HG02870 (cell line): ENCODE measurements around the gene KRTAP5-10.
"Not testable (repeated sequence)": the region's sequence is repeated elsewhere in the genome, so short reads cannot be mapped to it uniquely, and the experiment has no call there.

Experiments used
- ATAC-seq: cut with Tn5 transposase; IDR thresholded peaks from one replicate; pipeline ENCODE4 v1.9.1; 2021; ENCODE audit warnings: mild to moderate bottlenecking, moderate library complexity; ENCODE audit not compliant: unreplicated experiment

The KRTAP5-10 gene

DNA sequence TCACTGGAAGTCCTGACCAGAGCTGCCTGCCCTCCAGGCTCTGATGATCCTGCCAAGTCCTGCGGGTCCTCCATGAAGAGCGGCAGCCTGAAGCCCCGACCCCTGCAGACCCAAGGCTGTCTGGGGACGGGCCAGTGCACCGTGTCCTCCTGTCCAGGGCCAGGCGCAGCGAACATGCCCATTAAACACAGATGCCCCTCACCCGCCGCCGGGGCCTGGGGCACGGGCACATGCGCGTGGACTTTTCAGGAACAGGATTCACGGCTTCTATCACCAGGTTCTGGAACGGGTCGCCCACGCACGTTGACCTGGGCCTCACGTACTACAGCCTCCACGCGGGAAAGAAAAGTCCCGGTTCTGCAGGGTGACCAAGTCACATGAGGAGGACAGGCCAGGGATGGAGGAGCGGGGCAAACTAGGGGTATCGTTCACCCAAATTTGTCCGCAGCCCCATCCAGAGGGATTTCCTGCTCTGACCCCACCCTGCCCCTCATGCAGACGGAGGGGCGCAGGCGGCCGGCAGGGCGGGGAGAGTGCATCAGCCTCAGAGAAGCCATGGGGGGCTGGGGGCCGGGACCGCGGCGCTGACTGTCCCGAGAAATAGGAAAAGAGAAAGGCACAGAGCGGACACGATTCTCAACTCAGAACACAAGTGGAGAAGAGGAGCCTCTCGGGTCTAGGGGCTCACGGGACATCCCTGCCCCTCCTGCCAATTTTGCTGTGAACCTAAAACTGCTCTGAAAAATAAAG, 5.9 kb downstream of the KRTAP5-10 start:
- not testable (repeated sequence) for ATAC-seq

GRCh38 chr11:71572811-71573210, 7.4 kb downstream of the KRTAP5-10 start:
- ATAC-seq, result no peak

DNA sequence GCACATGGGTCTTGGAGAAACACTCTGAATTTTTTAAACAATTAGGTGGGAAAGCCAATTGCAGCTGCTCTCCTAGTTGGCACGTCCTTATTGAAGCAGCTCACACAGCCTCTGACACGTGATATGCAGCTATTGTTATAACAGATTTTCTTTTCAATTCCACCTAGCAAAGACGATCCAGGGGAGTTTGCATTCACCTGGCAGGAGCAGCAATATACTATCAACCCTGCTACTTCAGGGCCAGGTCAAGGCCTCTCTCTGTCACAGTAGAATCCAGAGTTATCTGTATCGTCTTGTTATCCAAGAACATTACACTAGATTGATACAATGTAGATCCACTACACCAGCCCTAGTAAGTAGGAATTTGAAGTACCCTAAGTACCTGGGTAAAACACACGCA, 9.1 kb downstream of the KRTAP5-10 start:
- ATAC-seq, result no peak

- no peak for ATAC-seq
Measured at GRCh38 chr11:71575723-71576424, 10.5 kb downstream of the KRTAP5-10 start.

- not testable (repeated sequence) for ATAC-seq
Measured at GRCh38 chr11:71576688-71577465, 11.5 kb downstream of the KRTAP5-10 start.

DNA sequence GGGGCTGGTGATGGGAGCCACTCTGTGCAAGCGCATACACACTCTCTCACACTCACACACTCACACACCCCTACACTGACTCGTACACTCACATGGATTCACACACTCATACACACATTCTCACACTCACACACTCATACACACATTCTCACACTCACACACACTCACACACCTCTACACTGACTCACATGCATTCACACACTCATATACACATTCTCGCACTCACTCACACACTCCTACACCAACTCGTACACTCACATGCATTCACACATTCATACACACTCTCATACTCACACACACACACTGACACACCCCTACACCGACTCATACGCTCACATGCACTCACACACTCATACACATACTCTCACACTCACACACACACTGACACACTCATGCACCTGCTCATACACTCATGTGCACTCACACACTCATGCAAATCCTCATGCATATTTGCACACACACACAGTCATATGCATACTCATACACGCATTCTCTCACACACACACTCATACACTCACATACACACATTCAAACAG, 12.2 kb downstream of the KRTAP5-10 start:
- no peak for ATAC-seq

DNA sequence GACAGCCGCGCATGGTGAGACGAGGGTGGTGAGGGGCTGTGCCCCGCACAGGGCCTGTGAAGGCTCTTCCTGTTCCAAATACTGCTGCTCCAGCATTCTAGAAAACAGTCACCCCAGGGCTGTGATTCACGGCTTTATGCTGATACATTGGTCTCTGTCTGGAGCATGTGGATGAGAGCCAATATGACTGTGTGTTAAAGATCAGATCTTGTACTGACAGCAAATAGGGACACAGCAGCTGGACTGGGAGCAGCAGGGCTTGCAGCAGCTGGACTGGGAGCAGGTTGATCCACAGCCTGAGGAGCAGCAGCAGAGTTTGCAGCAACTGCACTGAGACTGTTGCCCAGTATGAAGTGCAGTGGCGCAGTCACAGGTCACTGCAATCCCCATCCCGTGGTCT, 14.2 kb downstream of the KRTAP5-10 start:
- ATAC-seq, result not testable (repeated sequence)

DNA sequence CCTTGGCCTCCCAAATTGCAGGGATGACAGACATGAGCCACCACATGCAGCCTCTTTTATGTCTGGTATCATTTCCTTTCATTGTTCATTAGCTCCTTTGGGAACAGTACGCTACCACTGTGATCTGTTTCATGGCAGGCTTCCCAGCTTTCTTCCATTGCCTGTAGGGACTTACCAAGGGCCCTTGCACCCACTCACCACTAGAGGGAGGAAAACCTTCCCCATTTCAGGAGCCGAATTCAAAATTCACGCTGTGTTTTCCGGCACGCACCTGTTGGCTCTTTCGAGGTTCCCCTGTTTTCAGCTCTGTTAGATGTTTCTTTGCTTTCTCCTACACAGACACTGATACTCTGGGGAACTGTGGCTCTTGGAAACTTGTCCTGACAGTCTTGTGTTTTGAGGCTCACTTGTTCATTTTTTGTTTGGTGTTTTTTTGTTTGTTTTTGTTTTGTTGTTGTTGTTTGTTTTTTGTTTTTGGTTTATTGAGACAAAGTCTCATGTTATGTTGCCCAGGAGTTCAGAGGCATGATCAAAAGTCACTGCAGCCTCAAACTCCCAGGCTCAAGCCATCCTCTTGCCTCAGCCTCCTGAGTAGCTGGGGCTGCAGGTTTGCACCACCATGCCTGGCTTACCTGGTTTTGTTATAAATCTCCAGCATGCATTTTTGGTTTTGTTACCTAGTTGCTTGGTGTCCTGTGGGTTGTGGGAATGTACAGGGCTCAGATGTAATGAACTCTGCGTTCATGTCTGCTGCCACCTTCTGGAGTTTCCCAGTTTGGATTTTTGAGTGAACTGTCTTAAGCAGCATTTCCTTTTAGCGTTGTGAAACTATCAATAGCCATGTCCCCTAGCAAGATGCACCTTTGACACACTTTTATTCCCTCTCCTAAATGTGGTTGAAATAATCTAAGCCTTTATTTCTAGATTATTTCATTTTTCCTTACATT, 15.0 kb downstream of the KRTAP5-10 start:
- no peak for ATAC-seq

DNA sequence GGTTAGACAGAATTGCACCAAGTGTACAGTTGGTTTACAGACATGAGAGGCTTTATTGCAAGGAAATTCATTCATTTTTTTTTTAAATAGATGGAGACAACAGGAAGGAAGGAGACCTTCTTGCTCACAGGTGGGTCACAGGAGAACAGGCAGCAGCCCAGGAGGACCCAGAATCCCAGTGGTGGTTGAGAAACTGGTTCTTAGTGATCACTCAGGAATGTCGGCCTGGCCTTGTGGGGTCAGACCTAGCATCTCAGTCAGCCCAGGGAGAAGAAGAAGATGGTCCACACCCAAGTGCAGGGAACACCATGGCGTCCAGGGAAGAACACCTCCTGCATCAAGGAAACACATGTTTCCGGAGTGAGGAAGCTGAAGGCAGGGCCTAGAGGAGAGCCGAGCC, 16.5 kb downstream of the KRTAP5-10 start:
- ATAC-seq, result no peak

GRCh38 chr11:71582309-71582895, 17.0 kb downstream of the KRTAP5-10 start, which contains the start of gene KRTAP5-11:
Gene KRTAP5-11, minus strand, starts transcription at chr11:71582875. Its CDS starts 38 bp downstream, at chr11:71582837.
- no peak for ATAC-seq

DNA sequence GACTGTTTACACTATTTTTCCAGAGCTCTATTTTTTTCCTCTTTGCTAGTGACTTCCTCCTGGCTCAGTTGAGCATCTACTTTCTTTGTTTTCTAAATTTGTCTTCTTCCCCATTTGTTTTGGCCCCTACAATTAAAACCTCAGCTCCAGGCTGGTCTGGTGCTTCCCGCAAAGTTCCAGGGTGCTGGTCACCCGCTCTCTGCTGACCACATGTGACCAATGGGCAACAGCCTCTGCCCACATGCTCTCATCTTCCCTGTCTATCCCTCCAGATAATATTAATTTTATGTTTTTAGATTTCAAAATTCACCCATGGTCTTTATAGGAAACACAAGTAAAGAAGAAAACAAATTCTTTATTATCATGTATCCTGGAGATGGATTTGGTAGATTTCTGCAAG, 17.6 kb downstream of the KRTAP5-10 start:
- not testable (repeated sequence) for ATAC-seq

- ATAC-seq, result not testable (repeated sequence)
Measured at GRCh38 chr11:71585673-71586072, 20.3 kb downstream of the KRTAP5-10 start.

GRCh38 chr11:71588314-71588713, 23.0 kb downstream of the KRTAP5-10 start:
- ATAC-seq, result not testable (repeated sequence)

GRCh38 chr11:71588822-71589545, 23.6 kb downstream of the KRTAP5-10 start:
- not testable (repeated sequence) for ATAC-seq

DNA sequence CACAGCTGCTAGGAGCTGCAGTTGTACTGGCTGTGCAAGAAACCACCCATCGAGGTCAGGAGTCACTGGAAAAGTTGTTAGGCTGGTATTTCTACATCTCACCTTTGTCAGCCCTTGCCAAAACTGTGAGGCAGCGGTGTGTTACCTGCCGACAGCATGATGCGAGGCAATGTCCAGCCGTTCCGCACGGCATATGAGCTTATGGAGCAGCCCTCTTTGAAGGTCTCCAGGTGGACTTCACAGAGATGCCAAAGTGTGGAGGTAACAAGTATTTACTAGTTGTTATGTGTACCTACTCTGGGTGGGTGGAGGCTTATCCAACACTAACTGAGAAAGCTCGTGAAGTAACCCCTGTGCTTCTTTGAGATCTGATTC, 24.2 kb downstream of the KRTAP5-10 start:
- ATAC-seq, result not testable (repeated sequence)

DNA sequence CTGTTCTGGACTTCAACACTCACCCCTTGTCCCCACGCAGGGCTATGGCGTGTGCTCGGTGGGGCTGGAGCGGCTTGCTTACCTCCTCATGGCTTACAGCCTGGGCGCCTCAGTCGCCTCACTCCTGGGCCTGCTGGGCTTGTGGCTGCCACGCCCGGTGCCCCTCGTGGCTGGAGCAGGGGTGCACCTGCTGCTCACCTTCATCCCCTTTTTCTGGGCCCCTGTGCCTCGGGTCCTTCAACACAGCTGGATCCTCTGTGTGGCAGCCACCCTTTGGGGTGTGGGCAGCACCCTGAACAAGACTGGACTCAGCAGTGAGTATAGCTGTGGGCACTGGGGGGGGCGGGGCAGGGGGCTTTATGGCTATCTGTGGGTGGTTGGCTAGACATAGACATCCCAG, 37.9 kb downstream of the KRTAP5-10 start:
- not testable (repeated sequence) for ATAC-seq

DNA sequence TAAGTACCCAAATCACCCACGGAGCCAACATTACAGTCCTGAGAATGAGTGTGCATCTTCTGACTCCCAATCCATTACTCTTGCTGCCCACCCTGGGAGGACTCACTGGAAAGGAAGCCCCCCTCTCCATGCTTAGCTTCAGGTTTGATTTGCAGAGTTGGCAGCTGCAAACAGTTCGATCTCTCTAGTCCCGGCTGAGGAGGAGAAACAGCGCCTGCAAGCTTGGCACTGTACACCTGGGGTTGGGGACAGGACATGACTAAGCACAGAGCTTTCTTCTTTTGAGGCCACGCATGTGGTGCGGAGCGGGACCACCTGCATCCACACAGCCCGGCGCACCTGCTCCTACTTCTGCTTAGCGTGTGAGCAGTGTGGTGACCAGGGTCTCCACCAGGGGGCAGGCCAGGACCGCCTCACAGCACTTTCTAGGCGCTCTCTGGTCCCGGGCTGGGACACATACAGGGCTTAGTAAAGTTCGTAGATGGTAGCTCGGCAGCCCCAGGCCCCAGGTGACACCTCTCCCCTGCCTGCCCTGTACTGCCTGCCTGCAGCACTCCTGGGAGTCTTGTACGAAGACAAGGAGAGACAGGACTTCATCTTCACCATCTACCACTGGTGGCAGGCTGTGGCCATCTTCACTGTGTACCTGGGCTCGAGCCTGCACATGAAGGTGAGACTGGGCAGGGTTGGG, 39.6 kb downstream of the KRTAP5-10 start:
- not testable (repeated sequence) for ATAC-seq

GRCh38 chr11:71606853-71607519, 41.6 kb downstream of the KRTAP5-10 start:
- ATAC-seq, result not testable (repeated sequence)
